ENCODE results near the gene NFE2L2. TPM values are rescaled to one million over a fixed set of nuclear protein-coding genes. Genes with fewer than 3 reads are reported as not detected.
A peak's percentile ranks its signal among the peaks of the same experiment; 100 is the strongest.

Gene NFE2L2
- total and polyA plus RNA-seq, 9 of the 15 experiments (the other 6 are each of a cell fraction or from before 2014, with no cell fraction given): 29.3 to 120 (median 59.3) TPM

DNA sequence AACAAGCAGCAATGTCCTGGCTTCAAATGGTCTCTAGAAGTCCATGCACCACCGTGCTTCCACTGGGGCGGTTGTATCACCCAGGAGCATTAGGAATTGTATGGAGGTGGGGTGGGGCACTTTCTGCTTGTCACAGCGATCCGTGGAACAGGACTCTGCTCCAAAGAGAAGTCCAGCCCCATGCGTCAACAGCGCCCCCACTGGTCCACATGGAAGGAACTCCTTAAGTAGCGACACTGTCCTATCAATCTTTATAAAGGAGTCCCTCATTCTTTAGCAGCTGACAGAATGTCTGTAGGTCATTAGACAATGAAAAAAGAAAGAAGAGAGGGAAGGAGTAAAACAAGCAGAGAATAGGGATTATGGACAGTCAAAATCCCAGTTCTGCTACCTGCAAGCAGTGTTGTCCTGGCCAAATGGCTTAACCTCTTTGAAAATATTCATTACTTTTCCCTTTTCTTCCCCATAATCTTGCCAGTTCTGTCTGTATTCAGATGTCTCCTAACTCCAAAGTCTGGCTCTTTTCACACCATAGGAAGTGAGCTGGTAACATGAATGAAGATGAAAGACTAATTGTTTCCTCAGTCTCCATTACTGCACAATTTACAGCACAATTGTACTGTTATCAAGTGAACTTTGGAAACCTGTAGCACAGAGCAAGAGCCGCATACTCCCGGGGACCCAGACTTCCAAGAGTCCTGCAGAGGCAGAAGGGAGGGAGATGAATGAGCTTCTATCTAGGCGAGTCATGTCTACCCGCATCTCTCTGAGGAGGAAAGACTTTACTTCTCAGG is 9.9 kb downstream of the NFE2L2 start (continued):
- TF ChIP-seq, protein P1, sequence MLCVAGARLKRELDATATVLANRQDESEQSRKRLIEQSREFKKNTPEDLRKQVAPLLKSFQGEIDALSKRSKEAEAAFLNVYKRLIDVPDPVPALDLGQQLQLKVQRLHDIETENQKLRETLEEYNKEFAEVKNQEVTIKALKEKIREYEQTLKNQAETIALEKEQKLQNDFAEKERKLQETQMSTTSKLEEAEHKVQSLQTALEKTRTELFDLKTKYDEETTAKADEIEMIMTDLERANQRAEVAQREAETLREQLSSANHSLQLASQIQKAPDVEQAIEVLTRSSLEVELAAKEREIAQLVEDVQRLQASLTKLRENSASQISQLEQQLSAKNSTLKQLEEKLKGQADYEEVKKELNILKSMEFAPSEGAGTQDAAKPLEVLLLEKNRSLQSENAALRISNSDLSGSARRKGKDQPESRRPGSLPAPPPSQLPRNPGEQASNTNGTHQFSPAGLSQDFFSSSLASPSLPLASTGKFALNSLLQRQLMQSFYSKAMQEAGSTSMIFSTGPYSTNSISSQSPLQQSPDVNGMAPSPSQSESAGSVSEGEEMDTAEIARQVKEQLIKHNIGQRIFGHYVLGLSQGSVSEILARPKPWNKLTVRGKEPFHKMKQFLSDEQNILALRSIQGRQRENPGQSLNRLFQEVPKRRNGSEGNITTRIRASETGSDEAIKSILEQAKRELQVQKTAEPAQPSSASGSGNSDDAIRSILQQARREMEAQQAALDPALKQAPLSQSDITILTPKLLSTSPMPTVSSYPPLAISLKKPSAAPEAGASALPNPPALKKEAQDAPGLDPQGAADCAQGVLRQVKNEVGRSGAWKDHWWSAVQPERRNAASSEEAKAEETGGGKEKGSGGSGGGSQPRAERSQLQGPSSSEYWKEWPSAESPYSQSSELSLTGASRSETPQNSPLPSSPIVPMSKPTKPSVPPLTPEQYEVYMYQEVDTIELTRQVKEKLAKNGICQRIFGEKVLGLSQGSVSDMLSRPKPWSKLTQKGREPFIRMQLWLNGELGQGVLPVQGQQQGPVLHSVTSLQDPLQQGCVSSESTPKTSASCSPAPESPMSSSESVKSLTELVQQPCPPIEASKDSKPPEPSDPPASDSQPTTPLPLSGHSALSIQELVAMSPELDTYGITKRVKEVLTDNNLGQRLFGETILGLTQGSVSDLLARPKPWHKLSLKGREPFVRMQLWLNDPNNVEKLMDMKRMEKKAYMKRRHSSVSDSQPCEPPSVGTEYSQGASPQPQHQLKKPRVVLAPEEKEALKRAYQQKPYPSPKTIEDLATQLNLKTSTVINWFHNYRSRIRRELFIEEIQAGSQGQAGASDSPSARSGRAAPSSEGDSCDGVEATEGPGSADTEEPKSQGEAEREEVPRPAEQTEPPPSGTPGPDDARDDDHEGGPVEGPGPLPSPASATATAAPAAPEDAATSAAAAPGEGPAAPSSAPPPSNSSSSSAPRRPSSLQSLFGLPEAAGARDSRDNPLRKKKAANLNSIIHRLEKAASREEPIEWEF (CRISPR knock-in tag; IDR thresholded peaks at IDR 0.05): no peak
- TF ChIP-seq KAT2B (IDR thresholded peaks at IDR 0.05; ENCODE audit: low read depth, low read length) (no peak), BMI1 (IDR thresholded peaks at IDR 0.05; ENCODE audit: low read length) (no peak), PTBP1 (IDR thresholded peaks at IDR 0.05; ENCODE audit: low read depth, low read length) (no peak), ILF3 (IDR thresholded peaks at IDR 0.05; ENCODE audit: borderline replicate concordance) (no peak), NFIX (CRISPR knock-in tag; IDR thresholded peaks at IDR 0.05; ENCODE audit: low read depth) (no peak), BACH1 (tag; IDR thresholded peaks at IDR 0.05) (no peak), FOXP4 (CRISPR knock-in tag; IDR thresholded peaks at IDR 0.05; ENCODE audit: borderline replicate concordance) (no peak), SRSF3 (IDR thresholded peaks at IDR 0.05; ENCODE audit: insufficient read depth, low read length) (no peak), HDAC1 (IDR thresholded peaks at IDR 0.05) (no peak), ETV6 (IDR thresholded peaks at IDR 0.05; ENCODE audit: borderline replicate concordance in 1 of 2, low read depth in 2 of 2, low read length in 1 of 2) (no peak), ETV6 (CRISPR knock-in tag; IDR thresholded peaks at IDR 0.05; ENCODE audit: borderline replicate concordance) (no peak), ZNF766 (CRISPR knock-in tag; conservative IDR thresholded peaks at IDR 0.05) (no peak)
- TF ChIP-seq, protein P2, sequence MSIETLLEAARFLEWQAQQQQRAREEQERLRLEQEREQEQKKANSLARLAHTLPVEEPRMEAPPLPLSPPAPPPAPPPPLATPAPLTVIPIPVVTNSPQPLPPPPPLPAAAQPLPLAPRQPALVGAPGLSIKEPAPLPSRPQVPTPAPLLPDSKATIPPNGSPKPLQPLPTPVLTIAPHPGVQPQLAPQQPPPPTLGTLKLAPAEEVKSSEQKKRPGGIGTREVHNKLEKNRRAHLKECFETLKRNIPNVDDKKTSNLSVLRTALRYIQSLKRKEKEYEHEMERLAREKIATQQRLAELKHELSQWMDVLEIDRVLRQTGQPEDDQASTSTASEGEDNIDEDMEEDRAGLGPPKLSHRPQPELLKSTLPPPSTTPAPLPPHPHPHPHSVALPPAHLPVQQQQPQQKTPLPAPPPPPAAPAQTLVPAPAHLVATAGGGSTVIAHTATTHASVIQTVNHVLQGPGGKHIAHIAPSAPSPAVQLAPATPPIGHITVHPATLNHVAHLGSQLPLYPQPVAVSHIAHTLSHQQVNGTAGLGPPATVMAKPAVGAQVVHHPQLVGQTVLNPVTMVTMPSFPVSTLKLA (conservative IDR thresholded peaks at IDR 0.05): peak; percentile 71 to 72; a peak in 3 of 4 replicates
- TF ChIP-seq, protein P3, sequence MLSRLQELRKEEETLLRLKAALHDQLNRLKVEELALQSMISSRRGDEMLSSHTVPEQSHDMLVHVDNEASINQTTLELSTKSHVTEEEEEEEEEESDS (CRISPR knock-in tag; IDR thresholded peaks at IDR 0.05): no peak
- TF ChIP-seq, protein P4, sequence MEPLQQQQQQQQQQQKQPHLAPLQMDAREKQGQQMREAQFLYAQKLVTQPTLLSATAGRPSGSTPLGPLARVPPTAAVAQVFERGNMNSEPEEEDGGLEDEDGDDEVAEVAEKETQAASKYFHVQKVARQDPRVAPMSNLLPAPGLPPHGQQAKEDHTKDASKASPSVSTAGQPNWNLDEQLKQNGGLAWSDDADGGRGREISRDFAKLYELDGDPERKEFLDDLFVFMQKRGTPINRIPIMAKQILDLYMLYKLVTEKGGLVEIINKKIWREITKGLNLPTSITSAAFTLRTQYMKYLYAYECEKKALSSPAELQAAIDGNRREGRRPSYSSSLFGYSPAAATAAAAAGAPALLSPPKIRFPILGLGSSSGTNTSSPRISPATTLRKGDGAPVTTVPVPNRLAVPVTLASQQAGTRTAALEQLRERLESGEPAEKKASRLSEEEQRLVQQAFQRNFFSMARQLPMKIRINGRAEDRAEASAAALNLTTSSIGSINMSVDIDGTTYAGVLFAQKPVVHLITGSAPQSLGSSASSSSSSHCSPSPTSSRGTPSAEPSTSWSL (CRISPR knock-in tag; IDR thresholded peaks at IDR 0.05; ENCODE audit: borderline replicate concordance): no peak

All from K562 (cell line).